HepG2 (cell line): ENCODE data around the gene CR1L. TPM values are rescaled to one million over a fixed set of nuclear protein-coding genes. Genes with fewer than 3 reads are reported as not detected.
"Not testable (repeated sequence)": the region's sequence is repeated elsewhere in the genome, so short reads cannot be mapped to it uniquely, and the experiment has no call there.

Experiments
- ATAC-seq: fragments of 200-7000 bp; cut with Tn5 transposase; 3 replicates; pipeline ENCODE4 v1.9.1; 2020; ENCODE audit warnings: mild to moderate bottlenecking, moderate library complexity
- BruUV-seq: library from RNA; stranded (reverse); fragments of 400-500 nt; replicated peaks from 2 replicates; lab custom pipeline; 2021; lab: Mats Ljungman, UMichigan
- CTCF ChIA-PET: fragments of 300-600 bp; formaldehyde crosslinking; extraction: SDS; loops from one replicate; lab custom pipeline; 2021; ENCODE audit warnings: low total read pairs, inconsistent platforms, low intra/inter-chr PET ratio; lab: Yijun Ruan, JAX
- POLR2A ChIA-PET: fragments of 350-600 bp; sonication (Branson Sonifier 250); formaldehyde crosslinking; loops from one replicate; lab custom pipeline; 2020; ENCODE audit warnings: antibody characterized with exemption, inconsistent platforms; lab: Yijun Ruan, JAX
- DNase-seq: peaks from one replicate; pipeline ENCODE4 v3.0.0-alpha.2; 2015; ENCODE audit warnings: low spot score
- FAIRE-seq: peaks from 3 replicates; lab custom pipeline; 2011; peaks lifted over from hg19 to GRCh38; lab: Jason Lieb, UNC
- H2AFZ ChIP-seq: one replicate; pipeline ENCODE4 v1.6.1; 2011; ENCODE audit warnings: low read length, inconsistent platforms
- H3K27ac ChIP-seq: fragments of 300-600 bp; 3 replicates; pipeline ENCODE4 v1.8.0; 2011; ENCODE audit warnings: mixed run types, mild to moderate bottlenecking, mixed read lengths, low read length, inconsistent platforms; ENCODE audit not compliant: insufficient read depth; ENCODE audit errors: extremely low read length
- H3K27me3 ChIP-seq, 2 experiments: fragments of 200-600 bp in 1 of 2; 2 replicates in 1 of 2; 3 replicates in 1 of 2; pipeline versions ENCODE4 v1.6.0 to v1.8.0; 2011; ENCODE audit warnings: low read length in 2 of 2, mild to moderate bottlenecking in 2 of 2, moderate library complexity in 2 of 2, inconsistent platforms in 1 of 2; ENCODE audit not compliant: insufficient read depth in 2 of 2, control insufficient read depth in 1 of 2
- H3K36me3 ChIP-seq, 2 experiments: fragments of 200-600 bp in 1 of 2; replicated peaks in 1 of 2; 2 replicates in 1 of 2; 3 replicates in 1 of 2; pipeline versions ENCODE4 v1.5.1 to v1.8.0; 2011; ENCODE audit warnings: low read length in 2 of 2, inconsistent platforms in 1 of 2; ENCODE audit not compliant: insufficient read depth in 2 of 2, control insufficient read depth in 1 of 2
- H3K4me1 ChIP-seq: 2 replicates; pipeline ENCODE4 v1.5.1; 2012; ENCODE audit warnings: low read length, inconsistent platforms; ENCODE audit not compliant: insufficient read depth
- H3K4me2 ChIP-seq: 2 replicates; pipeline ENCODE4 v1.6.0; 2011; ENCODE audit warnings: low read depth, low read length, inconsistent platforms
- H3K4me3 ChIP-seq, 3 experiments: fragments of 200-600 bp in 1 of 3; sonication (generic), shearing (Covaris generic) in 1 of 3; replicated peaks in 1 of 3; 2 replicates each; pipeline ENCODE4 v1.5.1; 2011 to 2016; ENCODE audit warnings: low read length in 3 of 3, inconsistent platforms in 2 of 3, low read depth in 2 of 3, mild to moderate bottlenecking in 2 of 3, control low read depth in 1 of 3, mixed read lengths in 1 of 3; ENCODE audit not compliant: insufficient read depth in 1 of 3
- H3K79me2 ChIP-seq: one replicate; pipeline ENCODE4 v1.6.1; 2011; ENCODE audit warnings: low read length, inconsistent platforms; ENCODE audit not compliant: insufficient read depth
- H3K9ac ChIP-seq: 2 replicates; pipeline ENCODE4 v1.6.0; 2011; ENCODE audit warnings: mild to moderate bottlenecking, low read depth, low read length, inconsistent platforms; ENCODE audit not compliant: insufficient read depth
- H3K9me3 ChIP-seq: 2 replicates; pipeline ENCODE4 v1.5.1; 2012; ENCODE audit warnings: mild to moderate bottlenecking, low read length
- H4K20me1 ChIP-seq: 2 replicates; pipeline ENCODE4 v1.6.0; 2011; ENCODE audit warnings: inconsistent platforms, mild to moderate bottlenecking, low read length, moderate library complexity; ENCODE audit not compliant: insufficient read depth
- CEBPB ChIP-seq: IDR thresholded peaks from 2 replicates; pipeline ENCODE4 v1.6.1; 2011; ENCODE audit warnings: low read depth, low read length, improper control_type of control experiment, borderline replicate concordance
- WGBS: methylation state at CpG from one replicate; pipeline ENCODE4 v1.1.6; 2017; ENCODE audit warnings: low lambda C conversion rate; 5-methylcytosine and 5-hydroxymethylcytosine counted together
- in situ Hi-C: cut with HindIII; loops from 2 replicates; pipeline ENCODE4 v1.10.0; 2017; ENCODE audit warnings: low pct_unique_long_range_greater_than_20kb; ENCODE audit not compliant: extremely low pct_ligation_motif_present
- intact Hi-C: fragments of 100-400 bp; cut with micrococcal nuclease; formaldehyde crosslinking; loops from one replicate; pipeline ENCODE4 v1.10.0; 2022; ENCODE audit not compliant: unreplicated experiment
- polyA plus RNA-seq, 8 experiments: library from polyadenylated mRNA; depleted of rRNA in 3 of 8; stranded (reverse) in 7 of 8; unstranded in 1 of 8; fragments of >200 nt; fragmentation: Illumina TruSeq in 4 of 8; extraction: Trizol in 4 of 8; gene quantifications; 2 replicates each; pipeline versions ENCODE4 v1.2.1 to v1.2.3, GENCODE V29; 2011 to 2016; ENCODE audit warnings: low read depth in 4 of 8, missing spikeins in 1 of 8, mixed read lengths in 1 of 8; ENCODE audit not compliant: insufficient read depth in 1 of 8
- total RNA-seq, 5 experiments: library from RNA; depleted of rRNA; stranded (reverse); fragments of >200 nt; fragmentation: Illumina TruSeq; extraction: Trizol; gene quantifications; 2 replicates each; pipeline ENCODE4 v1.2.3, GENCODE V29; 2016; ENCODE audit warnings: low read depth in 1 of 5

CR1L gene
- total and polyA plus RNA-seq, 2 of the 13 experiments (the other 11 are each of a cell fraction or from before 2014, with no cell fraction given): not detected

DNA sequence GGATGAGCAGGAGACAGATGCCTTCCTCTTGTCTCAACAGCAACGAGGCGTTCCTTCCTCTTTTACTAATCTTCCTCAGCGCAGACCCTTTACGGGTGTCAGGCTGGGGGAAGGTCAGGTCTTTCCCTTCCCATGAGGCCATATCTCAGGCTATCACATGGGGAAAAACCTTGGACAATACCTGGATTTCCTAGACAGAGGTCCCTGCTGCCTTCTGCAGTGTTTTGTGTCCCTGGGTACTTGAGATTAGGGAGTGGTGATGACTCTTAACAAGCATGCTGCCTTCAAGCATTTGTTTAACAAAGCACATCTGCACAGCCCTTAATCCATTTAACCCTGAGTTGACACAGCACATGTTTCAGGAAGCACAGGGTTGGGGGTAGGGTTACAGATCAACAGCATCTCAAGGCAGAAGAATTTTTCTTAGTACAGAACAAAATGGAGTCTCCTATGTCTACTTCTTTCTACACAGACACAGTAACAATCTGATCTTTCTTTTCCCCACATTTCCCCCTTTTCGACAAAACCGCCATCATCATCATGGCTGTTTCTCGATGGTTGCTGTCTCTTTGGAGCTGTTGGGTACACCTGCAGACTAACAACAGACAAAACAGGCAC, 9.3 kb upstream of the CR1L start:
- H3K27ac ChIP-seq, FAIRE-seq, in situ Hi-C loops, DNase-seq, H2AFZ ChIP-seq, H4K20me1 ChIP-seq, CTCF ChIA-PET, H3K79me2 ChIP-seq, H3K9me3 ChIP-seq, H3K27me3 ChIP-seq, BruUV-seq, H3K4me3 ChIP-seq, H3K4me2 ChIP-seq, H3K36me3 ChIP-seq, ATAC-seq, H3K4me1 ChIP-seq, POLR2A ChIA-PET, intact Hi-C loops, H3K9ac ChIP-seq: not testable (repeated sequence)
- 56% methylated on average over 7 of the region's 7 CpGs for WGBS

DNA sequence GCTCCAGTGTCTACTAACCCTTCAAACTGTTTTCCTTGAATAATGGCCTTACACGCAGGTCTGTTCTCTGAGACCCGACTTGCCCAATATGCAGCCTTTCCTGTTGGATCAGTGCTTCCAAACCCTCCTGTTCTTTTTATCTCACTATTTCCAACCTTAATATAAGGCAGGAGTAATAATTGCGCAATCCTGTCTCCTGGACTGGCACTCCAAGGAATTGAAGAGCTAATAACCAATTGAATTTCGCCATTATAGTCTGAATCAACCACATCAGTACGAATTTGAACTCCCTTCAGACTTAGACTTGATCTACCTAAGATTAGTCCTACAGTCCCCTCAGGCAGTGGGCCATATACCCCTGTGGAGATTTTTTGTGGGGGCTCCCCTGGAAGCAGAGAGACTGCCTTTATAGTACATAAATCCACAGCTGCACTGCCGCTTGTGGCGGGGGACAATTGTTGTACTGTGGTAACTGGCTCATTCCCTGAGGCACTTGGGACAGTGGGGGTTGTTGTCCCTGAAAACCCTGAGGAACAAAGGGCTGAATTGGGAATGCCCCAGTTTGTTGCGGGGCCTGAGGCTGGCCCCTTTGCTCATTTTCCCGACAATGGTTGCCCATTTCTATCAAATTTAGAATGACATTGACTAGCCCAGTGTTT, 6.3 kb upstream of the CR1L start:
- ATAC-seq, H3K9ac ChIP-seq, POLR2A ChIA-PET, CTCF ChIA-PET, FAIRE-seq, in situ Hi-C loops, intact Hi-C loops, H3K36me3 ChIP-seq, H3K27ac ChIP-seq, DNase-seq, BruUV-seq, H3K9me3 ChIP-seq, H3K4me2 ChIP-seq, H3K4me1 ChIP-seq, H3K4me3 ChIP-seq, H2AFZ ChIP-seq, H3K79me2 ChIP-seq, H4K20me1 ChIP-seq, H3K27me3 ChIP-seq: not testable (repeated sequence)
- WGBS: 47% methylated on average over 9 of the region's 9 CpGs
- TF ChIP-seq CEBPB: peak; percentile 46; the same call in 1 of the 2 replicates

DNA sequence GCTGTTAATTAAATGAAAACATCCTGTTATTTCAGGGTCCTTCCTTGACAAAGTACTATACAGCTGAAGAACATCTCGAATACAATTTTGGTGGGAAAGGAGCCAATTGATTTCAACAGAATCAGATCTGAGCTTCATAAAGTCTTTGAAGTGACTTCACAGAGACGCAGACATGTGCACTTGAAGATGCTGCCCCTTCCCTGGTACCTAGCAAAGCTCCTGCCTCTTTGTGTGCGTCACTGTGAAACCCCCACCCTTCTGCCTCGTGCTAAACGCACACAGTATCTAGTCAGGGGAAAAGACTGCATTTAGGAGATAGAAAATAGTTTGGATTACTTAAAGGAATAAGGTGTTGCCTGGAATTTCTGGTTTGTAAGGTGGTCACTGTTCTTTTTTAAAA, 5.6 kb upstream of the CR1L start:
- FAIRE-seq, BruUV-seq: not testable (repeated sequence)

More for the DNA sequence above, 5.6 kb upstream of the CR1L start:
- 19% methylated on average over 5 of the region's 5 CpGs for WGBS
- DNase-seq, H3K9me3 ChIP-seq, H3K9ac ChIP-seq, H3K4me2 ChIP-seq, H4K20me1 ChIP-seq, POLR2A ChIA-PET, ATAC-seq, H2AFZ ChIP-seq, H3K27ac ChIP-seq, intact Hi-C loops, H3K27me3 ChIP-seq, H3K79me2 ChIP-seq, CTCF ChIA-PET, H3K36me3 ChIP-seq, H3K4me1 ChIP-seq, H3K4me3 ChIP-seq, in situ Hi-C loops: not testable (repeated sequence)
